ENCODE measurements around the gene SLC6A9. TPM values are rescaled to one million over a fixed set of nuclear protein-coding genes. Genes with fewer than 3 reads are reported as not detected.

The SLC6A9 gene
- total RNA-seq, 1 donor from 2014 or later = 2.1 TPM

GRCh38 chr1:43991200-43991475 is 40.1 kb downstream of the SLC6A9 start:
- Mint-ChIP-seq H3K4me3 (ENCODE audit: low read depth) (peak overlapping the region; percentile 92), H3K9me3 (no peaks in the 10 kb centered on the region), H3K27ac (no peak overlapping the region), H3K36me3 (ENCODE audit: low read depth) (peaks cover 3% of the 10 kb centered on the region), H3K27me3 (ENCODE audit: low read depth) (peaks cover 3% of the 10 kb centered on the region), H3K4me1 (ENCODE audit: low read depth) (peaks cover 8% of the 10 kb centered on the region)
- DNase-seq (ENCODE audit: low spot score) = no peak
- intact Hi-C loops (cut with micrococcal nuclease) = loop anchor here (2.0 to 5.0 kb wide), 2 partner anchors 16 to 41 kb away; partner anchors contain the start of genes ATP6V0B and SLC6A9

GRCh38 chr1:43990271-43991199 is 40.7 kb downstream of the SLC6A9 start:
- H3K27ac Mint-ChIP-seq = no peak overlapping the region
- DNase-seq (ENCODE audit: low spot score) = no peak
- peak overlapping the region; percentile 92 for H3K4me3 Mint-ChIP-seq (ENCODE audit: low read depth)
- peaks cover 8% of the 10 kb centered on the region for H3K4me1 Mint-ChIP-seq (ENCODE audit: low read depth)
- H3K36me3 Mint-ChIP-seq (ENCODE audit: low read depth) = peaks cover 7% of the 10 kb centered on the region
- H3K9me3 Mint-ChIP-seq = no peaks in the 10 kb centered on the region
- intact Hi-C loops (cut with micrococcal nuclease) = loop anchor here (2.0 to 5.0 kb wide), 2 partner anchors 16 to 42 kb away; partner anchors contain the start of genes ATP6V0B and SLC6A9
- H3K27me3 Mint-ChIP-seq (ENCODE audit: low read depth) = peaks cover 3% of the 10 kb centered on the region

- H3K27ac Mint-ChIP-seq = no peak overlapping the region
- no peak overlapping the region for H3K4me3 Mint-ChIP-seq (ENCODE audit: low read depth)
- no peaks in the 10 kb centered on the region for H3K27me3 Mint-ChIP-seq (ENCODE audit: low read depth)
- intact Hi-C loops (cut with micrococcal nuclease) = no loop called here
- peaks cover 5% of the 10 kb centered on the region for H3K4me1 Mint-ChIP-seq (ENCODE audit: low read depth)
- no peak for DNase-seq (ENCODE audit: low spot score)
- H3K36me3 Mint-ChIP-seq (ENCODE audit: low read depth) = peaks cover 19% of the 10 kb centered on the region
- H3K9me3 Mint-ChIP-seq = no peaks in the 10 kb centered on the region
These were observed 43.9 kb downstream of the SLC6A9 start for GRCh38 chr1:43987159-43987902.

- H3K27ac Mint-ChIP-seq = no peak overlapping the region
- H3K9me3 Mint-ChIP-seq = no peaks in the 10 kb centered on the region
- peaks cover 19% of the 10 kb centered on the region for H3K36me3 Mint-ChIP-seq (ENCODE audit: low read depth)
- no peak overlapping the region for H3K4me3 Mint-ChIP-seq (ENCODE audit: low read depth)
- no peak for DNase-seq (ENCODE audit: low spot score)
- peaks cover 5% of the 10 kb centered on the region for H3K4me1 Mint-ChIP-seq (ENCODE audit: low read depth)
- H3K27me3 Mint-ChIP-seq (ENCODE audit: low read depth) = no peaks in the 10 kb centered on the region
- intact Hi-C loops (cut with micrococcal nuclease) = no loop called here
These were observed 44.5 kb downstream of the SLC6A9 start for GRCh38 chr1:43986712-43987111.

- H3K27ac Mint-ChIP-seq = no peak overlapping the region
- intact Hi-C loops (cut with micrococcal nuclease) = no loop called here
- peaks cover 3% of the 10 kb centered on the region for H3K4me1 Mint-ChIP-seq (ENCODE audit: low read depth)
- no peak for DNase-seq (ENCODE audit: low spot score)
- H3K27me3 Mint-ChIP-seq (ENCODE audit: low read depth) = no peaks in the 10 kb centered on the region
- peaks cover 19% of the 10 kb centered on the region for H3K36me3 Mint-ChIP-seq (ENCODE audit: low read depth)
- no peak overlapping the region for H3K4me3 Mint-ChIP-seq (ENCODE audit: low read depth)
- H3K9me3 Mint-ChIP-seq = no peaks in the 10 kb centered on the region
These were observed 45.2 kb downstream of the SLC6A9 start for GRCh38 chr1:43985984-43986595.

- H3K4me1 Mint-ChIP-seq (ENCODE audit: low read depth) = peaks cover 6% of the 10 kb centered on the region
- intact Hi-C loops (cut with micrococcal nuclease) = no loop called here
- no peak overlapping the region for H3K27ac Mint-ChIP-seq
- no peaks in the 10 kb centered on the region for H3K27me3 Mint-ChIP-seq (ENCODE audit: low read depth)
- H3K9me3 Mint-ChIP-seq = no peaks in the 10 kb centered on the region
- no peak overlapping the region for H3K4me3 Mint-ChIP-seq (ENCODE audit: low read depth)
- no peak for DNase-seq (ENCODE audit: low spot score)
- peaks cover 27% of the 10 kb centered on the region for H3K36me3 Mint-ChIP-seq (ENCODE audit: low read depth)
These were observed 46.4 kb downstream of the SLC6A9 start for GRCh38 chr1:43984855-43985254.

GRCh38 chr1:43983253-43983899 is 47.9 kb downstream of the SLC6A9 start:
- H3K9me3 Mint-ChIP-seq = no peaks in the 10 kb centered on the region
- H3K27me3 Mint-ChIP-seq (ENCODE audit: low read depth) = no peaks in the 10 kb centered on the region
- intact Hi-C loops (cut with micrococcal nuclease) = no loop called here
- H3K4me1 Mint-ChIP-seq (ENCODE audit: low read depth) = peaks cover 10% of the 10 kb centered on the region
- no peak overlapping the region for H3K4me3 Mint-ChIP-seq (ENCODE audit: low read depth)
- peaks cover 32% of the 10 kb centered on the region for H3K36me3 Mint-ChIP-seq (ENCODE audit: low read depth)
- H3K27ac Mint-ChIP-seq = no peak overlapping the region
- no peak for DNase-seq (ENCODE audit: low spot score)

GRCh38 chr1:43982808-43983207 is 48.5 kb downstream of the SLC6A9 start:
- DNase-seq (ENCODE audit: low spot score) = no peak
- no peak overlapping the region for H3K27ac Mint-ChIP-seq
- intact Hi-C loops (cut with micrococcal nuclease) = no loop called here
- H3K9me3 Mint-ChIP-seq = no peaks in the 10 kb centered on the region
- H3K27me3 Mint-ChIP-seq (ENCODE audit: low read depth) = no peaks in the 10 kb centered on the region
- no peak overlapping the region for H3K4me3 Mint-ChIP-seq (ENCODE audit: low read depth)
- H3K4me1 Mint-ChIP-seq (ENCODE audit: low read depth) = peaks cover 14% of the 10 kb centered on the region
- H3K36me3 Mint-ChIP-seq (ENCODE audit: low read depth) = peaks cover 37% of the 10 kb centered on the region

GRCh38 chr1:43982241-43982640 is 49.0 kb downstream of the SLC6A9 start:
- peaks cover 20% of the 10 kb centered on the region for H3K4me1 Mint-ChIP-seq (ENCODE audit: low read depth)
- no peak overlapping the region for H3K4me3 Mint-ChIP-seq (ENCODE audit: low read depth)
- no peak overlapping the region for H3K27ac Mint-ChIP-seq
- H3K27me3 Mint-ChIP-seq (ENCODE audit: low read depth) = no peaks in the 10 kb centered on the region
- intact Hi-C loops (cut with micrococcal nuclease) = no loop called here
- DNase-seq (ENCODE audit: low spot score) = no peak
- H3K36me3 Mint-ChIP-seq (ENCODE audit: low read depth) = peaks cover 43% of the 10 kb centered on the region
- H3K9me3 Mint-ChIP-seq = no peaks in the 10 kb centered on the region

GRCh38 chr1:43981636-43982035 is 49.6 kb downstream of the SLC6A9 start:
- Mint-ChIP-seq H3K27ac (no peak overlapping the region), H3K9me3 (no peaks in the 10 kb centered on the region), H3K4me1 (ENCODE audit: low read depth) (peaks cover 26% of the 10 kb centered on the region), H3K36me3 (ENCODE audit: low read depth) (peaks cover 49% of the 10 kb centered on the region), H3K4me3 (ENCODE audit: low read depth) (no peak overlapping the region), H3K27me3 (ENCODE audit: low read depth) (no peaks in the 10 kb centered on the region)
- intact Hi-C loops (cut with micrococcal nuclease) = no loop called here
- DNase-seq (ENCODE audit: low spot score) = no peak

- Mint-ChIP-seq H3K9me3 (no peaks in the 10 kb centered on the region), H3K4me1 (ENCODE audit: low read depth) (peaks cover 31% of the 10 kb centered on the region), H3K4me3 (ENCODE audit: low read depth) (peak overlapping the region; percentile 13), H3K27ac (no peak overlapping the region), H3K27me3 (ENCODE audit: low read depth) (no peaks in the 10 kb centered on the region), H3K36me3 (ENCODE audit: low read depth) (peaks cover 51% of the 10 kb centered on the region)
- intact Hi-C loops (cut with micrococcal nuclease) = no loop called here
- DNase-seq (ENCODE audit: low spot score) = no peak
These were observed 50.1 kb downstream of the SLC6A9 start for GRCh38 chr1:43981135-43981491.

- peaks cover 50% of the 10 kb centered on the region for H3K36me3 Mint-ChIP-seq (ENCODE audit: low read depth)
- no peaks in the 10 kb centered on the region for H3K9me3 Mint-ChIP-seq
- peaks cover 35% of the 10 kb centered on the region for H3K4me1 Mint-ChIP-seq (ENCODE audit: low read depth)
- H3K27ac Mint-ChIP-seq = peak overlapping the region; percentile 85
- DNase-seq (ENCODE audit: low spot score) = no peak
- H3K27me3 Mint-ChIP-seq (ENCODE audit: low read depth) = no peaks in the 10 kb centered on the region
- intact Hi-C loops (cut with micrococcal nuclease) = no loop called here
- peak overlapping the region; percentile 90 for H3K4me3 Mint-ChIP-seq (ENCODE audit: low read depth)
These were observed 50.8 kb downstream of the SLC6A9 start for GRCh38 chr1:43980255-43981134.

Measured in activated T-helper 2 cell treated with anti-CD3 and anti-CD28 coated beads, Interferon-gamma antibody, Interleukin-2, Interleukin-4, amounts not matched to agents 10 μg/mL and 5 μg/mL and 100 μg/mL, durations not matched to agents 14 hours and 24 hours and 36 hours (primary cell).